ENCODE data around the gene CTNNA2.

CTNNA2 gene

GRCh38 chr2:79981316-79981715 is 468.5 kb downstream of the CTNNA2 start:
- no peak for TF ChIP-seq POLR2AphosphoS5 (IDR thresholded peaks at IDR 0.05; ENCODE audit: low read depth, low read length)
- TF ChIP-seq FOXP2 (optimal IDR thresholded peaks at IDR 0.05; ENCODE audit: borderline replicate concordance, extremely low read depth, extremely low read length, insufficient read depth) = no peak
- TF ChIP-seq SIN3A (IDR thresholded peaks at IDR 0.05; ENCODE audit: borderline replicate concordance, insufficient read depth, low read length) = no peak
- no peak for TF ChIP-seq TAF1 (IDR thresholded peaks at IDR 0.05; ENCODE audit: borderline replicate concordance, insufficient read depth, low read length)
- no peak for TF ChIP-seq REST (IDR thresholded peaks at IDR 0.05; ENCODE audit: insufficient read depth in 1 of 2, low read depth in 2 of 2, low read length in 2 of 2)

GRCh38 chr2:79982445-79982844 is 469.6 kb downstream of the CTNNA2 start:
- TF ChIP-seq SIN3A (IDR thresholded peaks at IDR 0.05; ENCODE audit: borderline replicate concordance, insufficient read depth, low read length) = no peak
- TF ChIP-seq FOXP2 (optimal IDR thresholded peaks at IDR 0.05; ENCODE audit: borderline replicate concordance, extremely low read depth, extremely low read length, insufficient read depth) = no peak
- TF ChIP-seq TAF1 (IDR thresholded peaks at IDR 0.05; ENCODE audit: borderline replicate concordance, insufficient read depth, low read length) = no peak
- TF ChIP-seq REST (IDR thresholded peaks at IDR 0.05; ENCODE audit: insufficient read depth in 1 of 2, low read depth in 2 of 2, low read length in 2 of 2) = no peak
- no peak for TF ChIP-seq POLR2AphosphoS5 (IDR thresholded peaks at IDR 0.05; ENCODE audit: low read depth, low read length)

- TF ChIP-seq SIN3A (IDR thresholded peaks at IDR 0.05; ENCODE audit: borderline replicate concordance, insufficient read depth, low read length) (no peak), TAF1 (IDR thresholded peaks at IDR 0.05; ENCODE audit: borderline replicate concordance, insufficient read depth, low read length) (no peak), POLR2AphosphoS5 (IDR thresholded peaks at IDR 0.05; ENCODE audit: low read depth, low read length) (no peak), FOXP2 (optimal IDR thresholded peaks at IDR 0.05; ENCODE audit: borderline replicate concordance, extremely low read depth, extremely low read length, insufficient read depth) (no peak), REST (IDR thresholded peaks at IDR 0.05; ENCODE audit: insufficient read depth in 1 of 2, low read depth in 2 of 2, low read length in 2 of 2) (no peak)
Observed at GRCh38 chr2:79984476-79984875, 471.6 kb downstream of the CTNNA2 start.

- TF ChIP-seq SIN3A (IDR thresholded peaks at IDR 0.05; ENCODE audit: borderline replicate concordance, insufficient read depth, low read length) (no peak), FOXP2 (optimal IDR thresholded peaks at IDR 0.05; ENCODE audit: borderline replicate concordance, extremely low read depth, extremely low read length, insufficient read depth) (no peak), POLR2AphosphoS5 (IDR thresholded peaks at IDR 0.05; ENCODE audit: low read depth, low read length) (no peak), TAF1 (IDR thresholded peaks at IDR 0.05; ENCODE audit: borderline replicate concordance, insufficient read depth, low read length) (no peak), REST (IDR thresholded peaks at IDR 0.05; ENCODE audit: insufficient read depth in 1 of 2, low read depth in 2 of 2, low read length in 2 of 2) (no peak)
Observed at GRCh38 chr2:79985145-79985544, 472.3 kb downstream of the CTNNA2 start.

- TF ChIP-seq TAF1 (IDR thresholded peaks at IDR 0.05; ENCODE audit: borderline replicate concordance, insufficient read depth, low read length) (no peak), POLR2AphosphoS5 (IDR thresholded peaks at IDR 0.05; ENCODE audit: low read depth, low read length) (no peak), FOXP2 (optimal IDR thresholded peaks at IDR 0.05; ENCODE audit: borderline replicate concordance, extremely low read depth, extremely low read length, insufficient read depth) (no peak), REST (IDR thresholded peaks at IDR 0.05; ENCODE audit: insufficient read depth in 1 of 2, low read depth in 2 of 2, low read length in 2 of 2) (no peak), SIN3A (IDR thresholded peaks at IDR 0.05; ENCODE audit: borderline replicate concordance, insufficient read depth, low read length) (no peak)
Observed at GRCh38 chr2:79985571-79985970, 472.7 kb downstream of the CTNNA2 start.
